ENCODE results near the gene TNFRSF6B.

Gene TNFRSF6B

DNA sequence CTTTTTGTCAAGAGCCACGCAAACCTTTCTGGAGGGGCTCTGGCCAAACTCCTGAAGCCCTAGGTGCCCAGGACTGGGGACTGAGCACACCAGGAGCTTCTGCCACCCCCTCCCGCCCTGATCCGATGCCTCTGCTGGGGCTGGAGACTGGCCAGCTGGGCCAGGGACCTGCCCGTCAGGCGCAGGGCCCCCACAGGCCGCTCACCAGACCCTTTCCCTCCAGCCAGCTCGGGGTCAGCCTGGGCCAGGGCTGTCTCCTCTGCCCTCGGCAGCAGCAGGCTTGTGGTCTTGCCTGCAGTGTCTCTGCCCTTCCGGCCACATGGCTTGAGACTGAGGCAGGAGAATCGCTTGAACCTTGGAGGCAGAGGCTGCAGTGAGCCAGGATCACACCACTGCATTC lies 23.8 kb upstream of the TNFRSF6B start:
- TF ChIP-seq, protein P1, sequence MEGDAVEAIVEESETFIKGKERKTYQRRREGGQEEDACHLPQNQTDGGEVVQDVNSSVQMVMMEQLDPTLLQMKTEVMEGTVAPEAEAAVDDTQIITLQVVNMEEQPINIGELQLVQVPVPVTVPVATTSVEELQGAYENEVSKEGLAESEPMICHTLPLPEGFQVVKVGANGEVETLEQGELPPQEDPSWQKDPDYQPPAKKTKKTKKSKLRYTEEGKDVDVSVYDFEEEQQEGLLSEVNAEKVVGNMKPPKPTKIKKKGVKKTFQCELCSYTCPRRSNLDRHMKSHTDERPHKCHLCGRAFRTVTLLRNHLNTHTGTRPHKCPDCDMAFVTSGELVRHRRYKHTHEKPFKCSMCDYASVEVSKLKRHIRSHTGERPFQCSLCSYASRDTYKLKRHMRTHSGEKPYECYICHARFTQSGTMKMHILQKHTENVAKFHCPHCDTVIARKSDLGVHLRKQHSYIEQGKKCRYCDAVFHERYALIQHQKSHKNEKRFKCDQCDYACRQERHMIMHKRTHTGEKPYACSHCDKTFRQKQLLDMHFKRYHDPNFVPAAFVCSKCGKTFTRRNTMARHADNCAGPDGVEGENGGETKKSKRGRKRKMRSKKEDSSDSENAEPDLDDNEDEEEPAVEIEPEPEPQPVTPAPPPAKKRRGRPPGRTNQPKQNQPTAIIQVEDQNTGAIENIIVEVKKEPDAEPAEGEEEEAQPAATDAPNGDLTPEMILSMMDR (IDR thresholded peaks at IDR 0.05; ENCODE audit: insufficient read depth, low read depth, low read length, missing control alignments): no peak
- no peak for DNase-seq (ENCODE audit: low read depth)
- no peak overlapping the region for H3K4me3 ChIP-seq (ENCODE audit: low read length)

DNA sequence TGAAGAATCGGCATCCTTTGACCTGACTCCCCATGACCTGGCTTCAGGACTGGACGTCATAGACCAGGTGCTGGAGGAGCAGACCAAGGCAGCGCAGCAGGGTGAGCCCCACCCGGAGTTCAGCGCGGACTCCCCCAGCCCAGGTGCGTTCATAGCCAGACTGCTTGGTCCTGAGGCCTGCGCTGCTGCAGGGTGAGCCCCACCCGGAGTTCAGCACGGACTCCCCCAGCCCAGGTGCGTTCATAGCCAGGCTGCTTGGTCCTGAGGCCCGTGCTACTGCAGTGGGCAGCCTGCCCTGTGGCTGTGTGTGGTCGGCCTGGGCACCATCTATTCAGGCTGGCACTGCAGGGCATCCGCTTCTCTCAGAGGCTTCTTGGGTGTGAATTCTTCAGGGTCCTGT lies 22.5 kb upstream of the TNFRSF6B start:
- TF ChIP-seq, protein P1 (IDR thresholded peaks at IDR 0.05; ENCODE audit: insufficient read depth, low read depth, low read length, missing control alignments): no peak
- H3K4me3 ChIP-seq (ENCODE audit: low read length): no peak overlapping the region

DNA sequence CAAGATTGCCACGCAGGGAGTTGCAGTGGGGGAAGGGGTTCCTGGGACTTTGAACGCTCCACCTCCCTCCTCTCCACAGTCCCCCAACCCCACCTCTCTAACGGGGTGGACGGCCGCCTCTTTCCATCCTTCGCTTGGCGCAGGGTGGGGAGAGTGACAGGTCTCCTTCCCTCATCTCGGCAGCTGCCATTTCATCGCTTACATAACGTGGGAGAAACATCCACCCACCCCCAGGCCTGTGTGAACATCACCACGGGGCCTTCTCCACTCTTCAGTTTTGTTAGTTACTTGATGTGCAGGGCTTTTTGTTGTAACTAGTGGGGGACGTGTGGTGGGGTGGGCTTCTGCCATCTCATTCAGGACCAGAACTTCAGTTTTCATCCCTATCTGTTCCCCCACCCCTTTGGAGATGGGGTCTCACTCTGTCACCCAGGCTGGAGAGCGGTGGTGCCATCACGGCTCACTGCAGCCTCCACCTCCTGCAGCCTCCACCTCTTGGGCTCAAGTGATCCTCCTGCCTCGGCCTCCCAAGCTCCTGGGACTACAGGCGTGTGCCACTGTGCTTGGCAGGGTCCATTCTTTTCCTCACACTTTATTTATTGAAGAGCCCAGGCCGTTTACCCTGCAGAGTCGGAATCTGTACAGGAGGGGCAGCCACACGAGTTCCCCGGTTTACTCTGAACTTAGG lies 20.6 kb upstream of the TNFRSF6B start:
- H3K4me3 ChIP-seq (ENCODE audit: low read length): no peak overlapping the region
- no peak for DNase-seq (ENCODE audit: low read depth)
- TF ChIP-seq, protein P1 (IDR thresholded peaks at IDR 0.05; ENCODE audit: insufficient read depth, low read depth, low read length, missing control alignments): no peak

More for the DNA sequence above, 22.5 kb upstream of the TNFRSF6B start:
- DNase-seq (ENCODE audit: low read depth): no peak

DNA sequence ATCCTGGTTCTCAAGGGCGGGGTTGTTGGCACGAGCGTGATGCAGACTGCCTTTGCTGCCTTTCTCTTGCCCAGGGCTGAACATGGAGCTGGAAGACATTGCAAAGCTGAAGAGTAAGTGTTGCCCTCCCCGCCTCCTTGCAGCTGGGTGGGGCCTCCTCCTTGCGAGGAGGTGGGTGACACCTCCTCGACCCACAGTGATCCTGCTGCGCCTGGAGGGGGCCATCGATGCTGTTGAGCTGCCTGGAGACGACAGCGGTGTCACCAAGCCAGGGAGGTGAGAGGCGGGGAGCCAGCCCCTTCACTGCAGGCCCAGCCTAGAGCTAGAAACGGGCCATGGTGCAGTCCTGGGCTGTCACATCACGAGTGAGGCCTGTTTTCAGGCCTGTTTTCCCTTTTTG lies 18.4 kb upstream of the TNFRSF6B start:
- TF ChIP-seq, protein P1 (IDR thresholded peaks at IDR 0.05; ENCODE audit: insufficient read depth, low read depth, low read length, missing control alignments): no peak
- H3K4me3 ChIP-seq (ENCODE audit: low read length): no peak overlapping the region
- no peak for DNase-seq (ENCODE audit: low read depth)

DNA sequence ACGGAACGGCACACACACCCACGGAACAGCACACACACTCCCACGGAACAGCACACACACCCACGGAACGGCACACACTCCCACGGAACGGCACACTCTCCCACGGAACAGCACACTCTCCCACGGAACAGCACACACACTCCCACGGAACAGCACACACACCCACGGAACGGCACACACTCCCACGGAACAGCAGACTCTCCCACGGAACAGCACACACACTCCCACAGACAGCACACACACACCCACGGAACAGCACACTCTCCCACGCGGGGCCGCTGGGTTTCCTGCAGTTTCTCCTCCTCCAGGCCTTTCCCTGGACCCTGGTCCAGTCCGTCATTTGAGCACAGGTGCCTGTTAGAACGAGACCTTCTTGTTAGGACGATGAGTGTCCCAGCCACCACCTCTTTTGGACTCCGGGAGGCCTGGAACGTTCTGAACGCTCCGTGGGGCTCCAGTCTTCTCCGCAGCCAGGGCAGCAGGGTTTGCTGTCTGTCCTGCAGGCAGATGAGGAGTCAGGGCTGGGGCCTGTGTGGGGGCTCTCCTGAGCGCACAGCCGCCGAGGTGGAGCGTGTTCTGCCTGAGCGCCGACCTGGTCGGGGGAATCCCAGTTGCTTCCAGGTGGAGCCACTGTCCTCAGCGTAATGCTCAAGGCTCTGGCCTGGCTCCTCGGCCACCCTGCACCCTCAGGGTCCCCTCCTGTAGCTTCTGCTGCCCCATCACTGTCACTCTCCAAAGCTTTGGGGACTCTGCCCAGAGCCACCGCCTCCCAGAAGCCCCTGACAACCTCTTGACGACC lies 17.6 kb upstream of the TNFRSF6B start:
- no peak for DNase-seq (ENCODE audit: low read depth)
- no peak overlapping the region for H3K4me3 ChIP-seq (ENCODE audit: low read length)

DNA sequence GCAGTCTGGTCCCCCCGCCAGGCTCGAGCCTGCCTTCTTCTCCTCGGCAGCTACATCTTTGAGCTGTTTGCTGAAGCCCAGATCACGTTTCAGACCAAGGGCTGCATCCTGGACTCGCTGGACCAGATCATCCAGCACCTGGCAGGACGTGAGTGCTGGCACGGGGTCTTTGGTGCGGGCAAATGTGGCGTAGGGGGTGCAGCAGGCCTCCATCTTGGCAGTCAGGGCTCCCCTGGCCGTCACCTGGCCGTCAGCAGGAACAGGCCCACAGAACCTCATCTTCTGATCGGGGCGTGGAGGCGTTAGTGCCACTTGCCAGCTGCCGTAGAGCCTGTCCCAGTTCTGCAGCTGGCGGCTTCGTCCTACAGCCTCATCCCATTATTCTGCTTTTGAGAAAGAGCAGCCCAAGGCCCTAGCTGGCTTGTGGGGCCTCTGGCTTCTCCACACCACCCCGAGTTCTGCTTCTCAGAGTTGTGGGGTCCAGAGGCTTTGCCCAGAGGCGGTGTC lies 16.6 kb upstream of the TNFRSF6B start:
- H3K4me3 ChIP-seq (ENCODE audit: low read length): no peak overlapping the region
- TF ChIP-seq, protein P1 (IDR thresholded peaks at IDR 0.05; ENCODE audit: insufficient read depth, low read depth, low read length, missing control alignments): no peak
- no peak for DNase-seq (ENCODE audit: low read depth)

More for the DNA sequence above, 17.6 kb upstream of the TNFRSF6B start:
- TF ChIP-seq, protein P1 (IDR thresholded peaks at IDR 0.05; ENCODE audit: insufficient read depth, low read depth, low read length, missing control alignments): no peak
